ENCODE results near the gene PLPP3.

PLPP3 gene

GRCh38 chr1:56575865-56576264 lies 3.5 kb downstream of the PLPP3 start:
- DNase-seq = no peak

GRCh38 chr1:56574794-56575193 lies 4.6 kb downstream of the PLPP3 start:
- no peak for DNase-seq

GRCh38 chr1:56573311-56573710 lies 6.1 kb downstream of the PLPP3 start:
- no peak for DNase-seq

- no peak for DNase-seq
These were observed 6.9 kb downstream of the PLPP3 start for GRCh38 chr1:56572334-56573050.

- no peak for DNase-seq
These were observed 7.9 kb downstream of the PLPP3 start for GRCh38 chr1:56571448-56571847.

- no peak for DNase-seq
These were observed 8.4 kb downstream of the PLPP3 start for GRCh38 chr1:56570924-56571372.

GRCh38 chr1:56569661-56570060 lies 9.7 kb downstream of the PLPP3 start:
- DNase-seq = no peak

GRCh38 chr1:56566994-56567393 lies 12.4 kb downstream of the PLPP3 start:
- no peak for DNase-seq

- no peak for DNase-seq
These were observed 13.2 kb downstream of the PLPP3 start for GRCh38 chr1:56566061-56566744.

- DNase-seq = no peak
These were observed 14.7 kb downstream of the PLPP3 start for GRCh38 chr1:56564615-56565014.

GRCh38 chr1:56563568-56563967 lies 15.8 kb downstream of the PLPP3 start:
- no peak for DNase-seq

- no peak for DNase-seq
These were observed 16.4 kb downstream of the PLPP3 start for GRCh38 chr1:56562891-56563452.

GRCh38 chr1:56561227-56562019 lies 17.9 kb downstream of the PLPP3 start:
- DNase-seq = no peak

- no peak for DNase-seq
These were observed 21.6 kb downstream of the PLPP3 start for GRCh38 chr1:56557746-56558145.

- no peak for DNase-seq
These were observed 23.9 kb downstream of the PLPP3 start for GRCh38 chr1:56555448-56555847.

- no peak for DNase-seq
These were observed 26.3 kb downstream of the PLPP3 start for GRCh38 chr1:56553046-56553445.

- DNase-seq = no peak
These were observed 27.0 kb downstream of the PLPP3 start for GRCh38 chr1:56552349-56552748.

GRCh38 chr1:56551691-56552090 lies 27.7 kb downstream of the PLPP3 start:
- no peak for DNase-seq

- DNase-seq = no peak
These were observed 28.5 kb downstream of the PLPP3 start for GRCh38 chr1:56550859-56551188.

GRCh38 chr1:56550138-56550858 lies 29.1 kb downstream of the PLPP3 start:
- DNase-seq = no peak

GRCh38 chr1:56548571-56548970 lies 30.8 kb downstream of the PLPP3 start:
- DNase-seq = no peak

- DNase-seq = no peak
These were observed 31.4 kb downstream of the PLPP3 start for GRCh38 chr1:56547977-56548376.

- no peak for DNase-seq
These were observed 31.9 kb downstream of the PLPP3 start for GRCh38 chr1:56547473-56547872.

Measured in GOT3 (cell line).